Measurements from ENCODE around the gene APOC4. TPM values are rescaled to one million over a fixed set of nuclear protein-coding genes. Genes with fewer than 3 reads are reported as not detected.

APOC4 gene
- total and polyA plus RNA-seq, 3 donors from 2014 or later: not detected

GRCh38 chr19:44988273-44988672 lies 46.2 kb downstream of the APOC4 start:
- Histone ChIP-seq H3K4me1 (peaks cover 7% of the 10 kb centered on the region), H3K9me3 (no peaks in the 10 kb centered on the region), H3K27me3 (no peaks in the 10 kb centered on the region), H3K27ac (no peak overlapping the region), H3K4me3 (no peak overlapping the region), H3K36me3 (ENCODE audit: low read depth, missing control alignments) (no peaks in the 10 kb centered on the region)
- intact Hi-C loops (cut with DNase I; ENCODE audit: low total_unique reads): no loop called here
- DNase-seq: no peak
- TF ChIP-seq POLR2A (IDR thresholded peaks at IDR 0.05): no peak
- no peak for TF ChIP-seq CTCF (IDR thresholded peaks at IDR 0.05)
- WGBS, 2 donors: 73 to 100% methylated on average over 1 to 9 of the region's 9 CpGs

- Histone ChIP-seq H3K36me3 (ENCODE audit: low read depth, missing control alignments) (no peaks in the 10 kb centered on the region), H3K27ac (no peak overlapping the region), H3K4me3 (no peak overlapping the region), H3K4me1 (peaks cover 7% of the 10 kb centered on the region), H3K27me3 (no peaks in the 10 kb centered on the region), H3K9me3 (no peaks in the 10 kb centered on the region)
- WGBS, 2 donors: 72 to 73% methylated on average over 10 to 15 of the region's 15 CpGs
- DNase-seq: peak; percentile 73
- intact Hi-C loops (cut with DNase I; ENCODE audit: low total_unique reads): no loop called here
- TF ChIP-seq CTCF (IDR thresholded peaks at IDR 0.05) (peak in 2 of 3 experiments; percentile 19 to 42), POLR2A (IDR thresholded peaks at IDR 0.05) (no peak)
These were observed 47.0 kb downstream of the APOC4 start for GRCh38 chr19:44988896-44989556.

- Histone ChIP-seq H3K27ac (no peak overlapping the region), H3K36me3 (ENCODE audit: low read depth, missing control alignments) (no peaks in the 10 kb centered on the region)
These were observed 48.4 kb downstream of the APOC4 start for GRCh38 chr19:44990459-44990858.

GRCh38 chr19:44990966-44991365 lies 48.9 kb downstream of the APOC4 start:
- no peak overlapping the region for H3K27ac ChIP-seq
- H3K27me3 ChIP-seq: no peaks in the 10 kb centered on the region
- TF ChIP-seq POLR2A (IDR thresholded peaks at IDR 0.05): no peak
- no peak for TF ChIP-seq CTCF (IDR thresholded peaks at IDR 0.05)
- 93% methylated on average over 12 of the region's 12 CpGs; no CpG with 5 or more reads in 1 of the 2 donors for WGBS, 2 donors
- no peaks in the 10 kb centered on the region for H3K9me3 ChIP-seq
- H3K36me3 ChIP-seq (ENCODE audit: low read depth, missing control alignments): no peaks in the 10 kb centered on the region
- no peak for DNase-seq
- no peak overlapping the region for H3K4me3 ChIP-seq
- intact Hi-C loops (cut with DNase I; ENCODE audit: low total_unique reads): no loop called here
- peaks cover 7% of the 10 kb centered on the region for H3K4me1 ChIP-seq

More at GRCh38 chr19:44990459-44990858, 48.4 kb downstream of the APOC4 start:
- TF ChIP-seq POLR2A (IDR thresholded peaks at IDR 0.05): no peak
- TF ChIP-seq CTCF (IDR thresholded peaks at IDR 0.05): no peak
- Histone ChIP-seq H3K4me3 (no peak overlapping the region), H3K9me3 (no peaks in the 10 kb centered on the region), H3K4me1 (peaks cover 7% of the 10 kb centered on the region), H3K27me3 (no peaks in the 10 kb centered on the region)
- intact Hi-C loops (cut with DNase I; ENCODE audit: low total_unique reads): no loop called here
- 78 to 88% methylated on average over 11 to 14 of the region's 14 CpGs for WGBS, 2 donors
- DNase-seq: no peak

All from testis (tissue), 3 donors.